Measurements from ENCODE around the gene FOXK1.

The FOXK1 gene

DNA sequence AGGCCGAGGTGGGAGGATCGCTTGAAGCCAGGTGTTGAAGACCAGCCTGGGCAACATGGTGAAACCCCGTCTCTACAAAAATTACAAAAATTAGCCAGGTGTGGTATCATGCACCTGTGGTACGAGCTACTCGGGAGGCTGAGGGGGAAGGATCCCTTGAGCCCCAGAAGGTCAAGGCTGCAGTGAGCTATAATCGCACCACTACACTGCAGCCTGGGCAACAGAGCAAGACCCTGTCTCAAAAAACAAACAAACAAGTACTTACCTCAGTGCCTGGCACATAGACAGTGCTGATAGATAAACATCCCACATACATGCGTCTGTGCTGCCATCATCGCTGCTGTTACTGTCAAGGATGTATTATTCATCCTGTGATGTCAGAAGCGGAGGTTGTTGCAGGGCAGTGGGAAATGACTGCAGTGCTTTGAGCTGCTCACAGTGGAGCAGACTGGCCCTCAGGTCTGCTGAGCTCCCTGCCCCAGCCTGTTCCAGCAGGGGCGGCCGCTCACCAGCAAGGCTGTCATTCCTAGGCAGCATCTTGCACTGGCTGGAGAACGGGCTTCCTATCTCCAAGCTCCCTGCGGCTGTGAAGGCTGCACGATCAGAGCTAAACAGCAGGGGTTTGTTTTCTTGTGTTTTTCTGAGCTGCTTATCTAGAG lies 18.6 kb downstream of the FOXK1 start:
- DNase-seq = no peak

DNA sequence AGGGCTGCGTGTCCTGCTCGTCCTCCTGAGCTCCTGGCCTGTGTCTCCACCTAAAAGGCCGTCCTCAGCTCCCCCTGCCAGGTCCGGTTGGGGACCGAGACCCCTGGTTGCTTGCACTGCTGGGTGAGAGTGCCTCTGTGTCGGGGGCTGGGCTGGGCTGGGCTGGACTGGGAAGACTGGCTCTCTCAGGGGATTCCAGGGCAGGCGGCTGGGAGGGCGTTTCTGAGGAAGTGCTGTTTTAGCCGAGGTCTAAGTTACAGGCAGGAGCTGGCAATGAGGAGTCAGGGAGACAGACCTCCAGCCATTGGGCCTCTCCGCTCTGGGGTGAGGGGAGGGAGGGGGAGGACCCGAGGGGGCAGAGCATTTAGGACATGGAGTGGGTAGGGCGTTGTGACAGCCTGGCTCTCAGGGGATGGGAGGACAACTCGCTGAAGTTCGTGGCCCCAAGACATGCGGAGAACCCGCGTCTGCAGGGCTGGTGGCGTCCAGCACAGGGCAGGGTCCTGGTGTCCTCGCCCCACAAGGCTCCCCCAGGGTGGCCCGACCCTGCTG lies 20.9 kb downstream of the FOXK1 start:
- no peak for DNase-seq

DNA sequence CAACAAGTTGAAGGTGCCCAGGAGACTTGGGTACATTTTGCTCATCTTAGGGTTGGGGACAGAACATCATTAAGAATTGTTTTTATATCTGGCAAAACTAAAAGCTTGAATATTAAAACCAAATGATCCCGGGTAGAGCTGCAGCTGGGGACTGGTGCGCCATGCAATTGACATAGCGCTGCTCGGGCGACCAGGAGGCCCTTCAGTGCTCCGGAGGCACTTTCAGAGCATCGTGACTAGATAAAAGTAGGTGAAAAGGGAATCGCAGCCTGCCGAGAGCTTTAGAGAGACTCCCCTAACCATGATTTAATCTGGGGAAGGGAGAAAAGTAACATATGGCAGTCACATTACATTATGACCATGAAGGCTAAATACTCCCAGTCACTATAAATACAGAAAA lies 21.4 kb downstream of the FOXK1 start:
- no peak for DNase-seq

DNA sequence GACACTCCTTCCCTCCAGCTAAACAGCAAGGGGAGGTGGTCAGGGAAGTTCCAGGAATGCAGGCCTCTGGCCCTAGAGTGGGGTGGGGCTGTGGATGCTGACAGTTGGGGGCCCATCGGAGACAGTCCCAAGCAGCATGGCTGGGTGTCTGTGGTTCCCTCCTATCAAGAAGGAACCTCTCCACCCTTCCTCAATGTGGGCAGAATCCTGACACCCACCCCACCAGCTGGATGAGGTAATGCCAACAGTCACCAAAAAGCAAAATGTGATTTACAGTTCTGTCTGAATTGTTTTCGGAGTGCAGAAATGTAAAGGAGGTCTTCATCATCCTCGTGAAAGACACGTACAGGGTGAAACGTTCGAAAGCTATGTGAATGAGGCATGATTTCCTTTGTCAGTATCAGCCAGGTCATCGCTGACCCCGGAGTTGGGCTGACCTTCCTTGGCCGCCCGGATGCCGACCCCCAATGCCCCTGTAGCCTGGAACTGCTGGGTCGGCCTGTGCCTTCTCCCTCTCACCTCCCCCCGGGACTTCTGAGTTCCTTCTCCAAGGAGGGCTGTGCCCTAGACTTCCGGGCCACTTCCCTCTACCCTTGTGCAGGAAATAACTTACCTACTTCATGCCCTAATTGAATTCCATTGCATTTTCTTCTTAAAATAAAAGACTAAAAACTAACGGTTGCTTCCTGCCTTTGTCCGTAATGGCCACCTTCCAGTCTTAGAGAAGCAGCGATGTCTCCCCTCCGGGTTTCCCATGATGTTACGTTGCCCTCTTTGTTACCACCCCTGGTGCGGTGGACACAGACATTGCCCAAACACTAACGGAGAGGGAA lies 24.5 kb downstream of the FOXK1 start:
- no peak for DNase-seq

DNA sequence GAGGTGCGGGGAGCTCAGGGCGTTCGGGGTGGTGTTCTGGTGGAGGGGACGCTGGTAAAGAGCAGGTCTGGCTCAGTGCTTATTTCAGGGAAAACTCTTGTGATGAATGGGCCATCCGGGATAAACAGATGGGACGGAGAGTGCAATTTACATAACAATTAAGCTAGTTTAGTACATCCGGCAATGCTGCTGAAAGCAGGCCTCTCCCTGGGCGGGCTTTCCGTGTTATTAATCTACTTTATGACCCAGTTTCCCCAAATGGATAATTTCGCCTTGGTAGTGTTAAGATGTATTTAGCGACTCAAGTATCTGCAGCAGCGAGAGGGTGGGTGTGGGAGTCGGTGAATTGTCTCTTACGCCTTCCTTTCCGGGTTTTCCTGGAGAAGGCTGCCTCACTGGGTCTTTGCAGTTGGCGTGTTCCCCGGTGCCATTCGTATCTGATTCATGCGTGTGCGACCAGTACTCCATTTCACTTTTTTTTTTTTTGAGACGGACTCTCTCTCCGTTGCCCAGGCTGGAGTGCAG lies 25.2 kb downstream of the FOXK1 start:
- DNase-seq = no peak

DNA sequence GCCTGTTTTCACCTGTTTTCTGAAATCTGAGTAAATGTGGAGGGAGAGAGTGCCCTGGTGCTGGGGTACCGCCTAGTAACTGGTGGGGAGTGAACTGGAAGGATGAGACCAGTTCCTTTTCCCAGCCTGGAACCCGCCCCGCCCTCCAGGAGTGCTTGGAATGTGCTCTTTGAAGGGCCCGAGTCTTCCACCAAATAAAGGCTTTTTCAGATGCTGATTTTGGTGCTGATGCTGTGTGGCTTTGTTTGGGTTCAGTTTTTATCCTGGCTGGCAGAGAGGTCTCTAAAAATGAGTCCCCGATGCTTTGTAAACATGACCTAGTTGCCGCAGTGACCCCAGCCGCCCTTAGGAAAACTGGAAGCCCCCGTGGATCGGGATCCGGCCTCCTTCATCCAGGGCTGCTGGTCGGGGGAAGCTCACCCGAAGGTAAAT lies 25.9 kb downstream of the FOXK1 start:
- DNase-seq = no peak

DNA sequence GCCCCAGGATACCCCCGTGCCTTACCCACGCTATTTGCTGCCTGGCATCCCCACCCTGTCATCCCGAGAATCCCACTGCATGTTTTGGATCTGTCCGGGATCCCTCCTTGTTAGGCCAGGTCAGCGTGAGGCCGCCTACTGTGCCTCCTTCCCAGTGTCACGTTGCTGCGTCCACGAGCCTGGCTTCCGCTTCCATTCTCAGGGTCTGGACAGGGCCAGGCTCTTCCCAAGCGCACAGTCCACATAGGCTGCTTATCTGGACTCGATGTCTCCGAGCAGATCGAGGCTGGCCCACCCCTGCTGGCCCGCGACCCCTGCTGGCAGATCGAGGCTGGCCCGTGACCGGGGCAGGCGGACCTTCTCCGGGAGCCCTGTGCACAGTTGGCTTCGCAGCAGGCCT lies 27.1 kb downstream of the FOXK1 start:
- no peak for DNase-seq

DNA sequence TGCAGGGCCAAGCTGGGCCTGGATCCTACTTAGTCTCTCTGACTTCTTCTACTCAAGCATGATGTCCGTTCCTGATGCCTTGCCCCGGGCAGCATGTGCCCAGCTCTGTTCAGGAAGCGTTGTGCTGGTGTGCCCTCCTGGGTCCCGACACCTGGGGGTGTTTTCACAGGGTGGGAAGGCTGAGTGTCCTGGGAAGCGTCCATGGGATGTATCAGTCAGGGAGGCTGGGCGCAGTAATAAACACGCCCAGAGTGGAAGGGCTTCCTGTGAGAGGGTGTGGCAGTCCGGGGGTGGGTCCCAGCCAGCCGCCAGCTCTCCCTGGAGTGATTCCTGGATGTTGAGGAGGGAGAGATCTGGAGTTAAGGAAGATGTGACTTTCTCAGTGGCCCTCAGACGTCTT lies 29.0 kb downstream of the FOXK1 start:
- no peak for DNase-seq

DNA sequence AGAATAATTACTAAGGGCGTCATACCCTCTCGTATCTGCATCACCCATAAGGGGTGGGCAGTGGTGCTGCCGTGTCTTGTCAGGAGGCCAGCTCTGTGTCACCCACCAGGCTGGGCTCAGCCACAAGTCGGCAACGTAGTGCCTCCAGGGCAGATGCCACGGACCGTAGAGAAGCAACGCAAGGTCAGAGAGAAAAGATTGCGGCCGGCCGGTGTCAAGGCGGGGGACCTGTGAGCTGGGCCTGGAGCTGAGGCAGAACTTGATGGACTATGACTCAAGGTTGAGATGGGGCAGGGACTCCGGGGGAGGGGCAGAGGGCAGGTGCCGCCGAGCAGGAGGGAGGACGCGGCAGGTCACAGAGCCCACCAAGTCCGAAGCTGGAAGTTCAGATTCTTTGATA lies 29.5 kb downstream of the FOXK1 start:
- DNase-seq = no peak

DNA sequence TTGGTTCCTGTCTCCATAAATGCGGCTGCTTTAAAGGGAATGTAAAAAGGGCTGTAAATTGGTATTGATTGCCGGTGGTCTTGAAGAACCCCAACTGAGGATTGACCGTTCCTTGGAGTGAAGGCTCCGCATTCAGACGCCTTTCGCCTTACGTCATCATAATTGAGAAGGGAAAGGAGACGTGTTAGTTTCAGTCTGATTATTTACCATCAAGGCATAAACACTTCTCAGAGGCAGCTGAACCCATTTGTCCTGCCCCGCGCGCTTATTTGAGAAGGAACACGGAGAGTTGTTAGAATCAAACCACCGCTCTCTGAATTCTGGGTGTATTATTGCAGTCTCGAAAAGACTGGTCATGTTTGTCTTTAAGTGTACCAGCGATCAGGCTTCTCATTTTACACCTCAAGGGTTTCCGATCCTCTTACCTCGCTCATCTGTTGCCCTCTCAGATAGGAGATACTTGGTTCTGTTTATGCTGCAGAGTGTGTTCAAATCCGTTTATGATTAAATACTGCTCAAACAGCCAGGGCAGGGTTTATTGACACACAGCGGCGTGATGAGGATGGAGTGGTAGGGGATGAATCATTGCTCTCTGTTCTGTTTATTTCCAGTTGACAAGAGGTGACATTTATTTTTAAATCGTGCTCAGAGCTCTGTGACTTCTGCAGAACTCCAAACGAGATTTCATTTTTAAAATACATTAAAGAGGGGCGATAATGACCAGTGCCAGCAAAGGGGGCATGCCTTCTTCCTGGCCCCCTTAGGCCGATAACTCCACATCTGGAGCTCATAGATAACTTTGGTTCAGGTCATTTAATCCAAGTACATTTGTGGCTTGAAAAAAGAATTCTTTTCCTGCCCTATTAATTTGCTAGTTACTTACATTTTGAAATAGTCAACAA lies 30.4 kb downstream of the FOXK1 start:
- peak; percentile 78 for DNase-seq

DNA sequence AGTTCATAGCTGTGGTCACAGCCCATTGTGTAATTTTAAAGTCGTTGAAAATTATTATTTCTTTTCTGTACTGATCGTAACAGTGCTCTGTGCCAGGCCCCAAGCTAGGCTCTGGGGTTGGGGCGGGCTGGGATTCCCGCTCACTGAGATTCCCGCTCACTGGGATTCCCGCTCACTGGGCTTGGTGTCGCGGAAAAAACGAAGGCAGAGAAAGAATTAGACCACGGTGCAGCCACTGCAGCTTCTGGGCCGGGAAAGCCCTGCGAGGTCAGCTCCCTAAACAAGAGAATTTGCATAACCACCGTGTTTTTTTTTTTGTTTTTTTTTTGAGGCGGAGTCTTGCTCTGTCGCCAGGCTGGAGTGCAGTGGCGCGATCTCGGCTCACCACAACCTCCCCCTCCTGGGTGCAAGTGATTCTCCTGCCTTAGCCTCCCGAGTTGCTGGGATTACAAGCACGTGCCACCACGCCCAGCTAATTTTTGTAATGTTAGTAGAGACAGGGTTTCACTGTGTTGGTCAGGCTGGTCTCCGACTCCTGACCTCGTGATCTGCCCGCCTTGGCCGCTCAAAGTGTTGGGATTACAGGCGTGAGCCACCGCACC lies 31.2 kb downstream of the FOXK1 start:
- no peak for DNase-seq

DNA sequence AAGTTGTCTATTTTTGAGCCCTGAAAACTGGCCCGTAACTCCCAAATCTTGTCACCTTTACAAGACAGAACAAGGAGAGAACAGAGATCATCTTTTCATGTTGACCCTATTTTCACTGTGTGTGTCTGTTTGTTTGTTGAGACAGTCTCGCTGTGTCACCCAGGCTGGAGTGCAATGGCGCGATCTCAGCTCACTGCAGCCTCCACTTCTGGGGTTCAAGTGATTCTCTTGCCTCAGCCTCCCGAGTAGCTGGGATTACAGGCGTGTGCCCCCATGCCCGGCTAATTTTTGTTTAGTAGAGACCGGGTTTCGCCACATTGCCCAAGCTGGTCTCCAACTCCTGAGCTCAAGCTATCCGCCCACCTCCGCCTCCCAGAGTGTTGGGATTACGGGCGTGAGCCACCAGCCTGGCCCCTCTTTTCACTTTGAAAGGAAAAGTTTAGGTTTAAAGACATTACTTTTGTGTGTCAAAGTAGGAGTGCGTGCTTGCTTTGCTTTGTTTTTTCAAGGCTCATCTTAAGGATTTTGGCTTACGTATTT lies 32.1 kb downstream of the FOXK1 start:
- DNase-seq = no peak

DNA sequence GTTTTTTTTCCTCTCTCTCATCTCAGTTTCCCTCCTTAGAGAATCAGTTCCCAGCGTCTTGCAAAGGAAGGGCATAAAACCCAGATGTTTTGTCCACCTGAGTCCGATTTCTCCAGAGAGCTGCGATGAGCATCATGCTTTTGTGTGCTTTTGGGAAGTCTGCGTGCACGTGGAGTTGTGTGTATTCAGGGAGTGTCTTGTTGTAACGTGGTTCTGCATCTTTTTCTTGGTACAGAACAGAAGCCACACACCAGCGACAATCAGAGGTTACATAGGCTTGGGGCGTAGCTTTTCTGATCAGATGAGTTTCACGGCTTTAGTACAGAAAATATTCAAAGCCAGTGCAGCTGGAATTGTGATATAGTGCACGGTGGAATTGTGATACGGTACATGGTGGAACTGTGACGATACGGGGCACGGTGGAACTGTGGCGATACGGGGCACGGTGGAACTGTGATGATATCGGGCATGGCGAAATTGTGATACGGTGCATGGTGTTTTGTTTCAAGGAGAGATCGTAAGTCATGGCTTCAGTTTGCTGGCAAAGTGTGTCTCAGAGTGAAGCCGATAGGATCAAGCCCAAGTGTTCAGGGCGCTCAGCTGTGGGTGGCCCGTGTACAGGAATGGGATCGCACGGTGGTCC lies 32.8 kb downstream of the FOXK1 start:
- no peak for DNase-seq

DNA sequence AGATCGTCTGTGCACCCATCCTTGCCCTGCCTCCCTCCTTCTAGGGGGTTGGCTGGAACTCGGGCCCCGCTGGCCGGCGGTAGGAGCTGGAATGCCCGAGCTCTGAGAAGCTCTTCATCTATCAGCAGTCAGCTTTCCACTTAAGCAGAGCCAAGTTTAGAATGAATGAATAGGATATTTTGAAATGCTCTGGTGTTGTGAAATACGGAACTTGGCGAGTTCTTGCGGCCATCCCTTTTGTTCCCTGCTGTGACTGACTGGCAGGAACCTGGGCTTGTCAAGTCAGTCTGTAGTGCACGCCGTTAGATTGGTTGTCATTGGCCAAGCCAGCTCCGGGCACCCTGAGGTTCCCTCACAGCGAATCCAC lies 33.3 kb downstream of the FOXK1 start:
- DNase-seq = no peak

DNA sequence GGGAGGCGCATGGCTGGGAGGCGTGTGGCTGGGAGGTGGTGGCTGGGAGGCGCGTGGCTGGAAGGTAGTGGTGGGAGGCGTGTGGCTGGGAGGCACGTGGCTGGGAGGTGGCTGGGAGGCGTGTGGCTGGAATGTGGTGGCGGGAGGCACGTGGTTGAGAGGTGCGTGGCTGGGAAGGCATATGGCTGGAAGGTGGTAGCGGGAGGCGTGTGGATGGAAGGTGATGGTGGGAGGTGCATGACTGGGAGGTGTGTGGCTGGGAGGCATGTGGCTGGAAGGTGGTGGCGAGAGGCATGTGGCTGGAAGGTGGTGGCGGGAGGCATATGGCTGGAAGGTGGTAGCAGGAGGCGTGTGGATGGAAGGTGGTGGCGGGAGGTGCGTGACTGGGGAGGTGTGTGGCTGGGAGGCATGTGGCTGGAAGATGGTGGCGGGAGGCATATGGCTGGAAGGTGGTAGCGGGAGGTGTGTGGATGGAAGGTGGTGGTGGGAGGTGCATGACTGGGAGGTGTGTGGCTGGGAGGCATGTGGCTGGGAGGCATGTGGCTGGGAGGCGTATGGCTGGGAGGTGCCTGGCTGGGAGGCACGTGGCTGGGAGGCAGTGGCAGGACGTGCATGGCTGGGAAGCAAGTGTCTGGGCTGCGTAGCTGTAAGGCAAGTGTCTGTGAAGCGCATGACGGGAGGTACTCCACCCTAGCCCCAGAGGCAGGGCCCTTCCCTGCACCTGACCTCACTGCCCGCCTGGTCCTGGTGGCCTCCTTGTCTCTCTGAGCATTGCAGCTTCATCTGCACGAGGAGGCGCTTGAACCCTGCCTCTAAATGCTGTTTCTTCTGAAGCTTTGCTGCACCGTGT lies 35.1 kb downstream of the FOXK1 start:
- DNase-seq = no peak

DNA sequence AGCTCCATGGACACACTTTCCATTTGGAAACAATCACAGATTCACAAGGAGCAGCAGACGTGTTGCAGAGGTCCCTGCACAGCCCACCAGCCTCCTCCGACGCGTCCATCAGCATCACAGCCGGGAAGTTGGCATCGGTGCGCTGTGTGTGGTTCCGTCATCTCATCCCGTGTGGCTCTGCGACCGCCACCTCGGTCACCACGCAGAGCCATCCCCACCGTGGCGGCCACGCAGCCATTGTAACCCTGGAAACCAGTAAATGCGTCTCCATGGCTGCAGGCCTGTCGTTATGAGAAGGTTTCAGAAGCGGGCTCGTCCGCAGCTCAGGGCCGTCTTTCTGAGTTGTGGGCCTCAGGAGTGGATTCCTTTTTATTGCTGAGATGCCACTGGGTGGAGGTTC lies 36.0 kb downstream of the FOXK1 start:
- no peak for DNase-seq

DNA sequence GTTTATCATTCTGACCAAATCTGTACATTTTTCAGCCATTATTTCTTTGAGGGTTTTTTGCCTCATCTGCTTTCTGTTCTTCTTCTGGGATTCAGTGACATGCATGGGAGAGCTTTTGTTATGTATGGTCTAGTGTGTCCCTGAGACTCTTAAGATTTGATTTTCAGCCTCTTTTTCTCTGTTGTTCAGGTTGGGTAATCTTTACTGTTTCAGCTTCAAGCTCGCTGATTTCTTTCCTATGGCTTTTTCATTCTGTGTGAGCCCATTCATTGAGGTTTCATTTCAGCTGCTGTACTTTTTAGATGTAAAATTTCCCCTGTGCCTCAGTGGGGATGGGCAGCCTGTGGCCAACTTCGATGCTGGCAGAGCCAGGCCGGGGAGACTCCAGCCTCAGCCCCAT lies 38.1 kb downstream of the FOXK1 start:
- no peak for DNase-seq

DNA sequence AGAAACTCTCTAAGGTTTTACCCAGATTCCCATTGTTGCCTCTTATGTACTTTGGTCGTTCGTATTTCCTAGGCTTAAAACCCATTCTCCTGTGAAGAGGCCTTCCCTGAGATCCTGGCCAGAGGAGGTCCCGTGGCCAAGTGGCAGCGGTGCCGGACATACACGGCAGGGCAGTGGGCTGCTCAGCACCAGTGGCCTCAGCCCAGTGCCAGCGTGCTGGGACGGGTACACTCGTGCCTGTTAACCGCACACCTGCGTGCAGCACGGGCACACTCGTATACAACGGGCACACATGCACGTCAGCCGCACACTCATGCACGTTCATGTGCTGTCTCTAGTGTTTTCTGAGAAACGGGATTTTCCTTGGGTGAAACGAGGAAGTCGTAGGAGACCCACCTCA lies 40.2 kb downstream of the FOXK1 start:
- no peak for DNase-seq

DNA sequence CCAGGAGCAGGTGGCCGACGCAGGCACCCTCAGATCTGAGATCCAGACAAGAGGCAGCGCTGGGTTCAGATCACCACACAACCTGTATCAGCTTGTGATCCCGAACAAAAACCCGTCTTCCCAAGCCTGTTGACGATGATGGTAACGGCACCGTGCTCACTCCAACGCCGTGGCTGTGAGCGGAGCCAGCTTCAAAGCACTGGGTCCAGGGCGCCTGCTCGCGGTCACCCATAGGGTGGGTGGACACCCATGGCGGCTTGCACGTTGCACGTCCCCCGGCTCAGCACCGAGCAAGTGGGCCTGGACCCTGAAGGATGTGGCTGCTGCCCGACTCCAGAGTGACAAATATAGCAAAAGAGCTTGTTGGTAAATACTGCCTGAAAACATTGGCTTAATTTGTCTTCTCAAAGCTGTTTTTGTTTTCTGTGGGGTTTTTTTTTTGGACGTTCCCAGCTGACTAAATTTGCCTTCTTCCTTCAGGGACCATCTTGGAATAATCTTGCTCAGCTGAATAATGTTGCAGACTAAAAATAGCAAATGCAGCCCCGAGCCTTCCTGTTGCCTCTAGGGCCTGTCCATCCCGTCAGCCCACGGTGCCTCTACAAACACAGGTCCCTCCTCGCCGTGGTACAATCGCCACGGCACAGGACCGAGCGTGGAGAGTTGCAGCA lies 41.0 kb downstream of the FOXK1 start:
- DNase-seq = no peak

DNA sequence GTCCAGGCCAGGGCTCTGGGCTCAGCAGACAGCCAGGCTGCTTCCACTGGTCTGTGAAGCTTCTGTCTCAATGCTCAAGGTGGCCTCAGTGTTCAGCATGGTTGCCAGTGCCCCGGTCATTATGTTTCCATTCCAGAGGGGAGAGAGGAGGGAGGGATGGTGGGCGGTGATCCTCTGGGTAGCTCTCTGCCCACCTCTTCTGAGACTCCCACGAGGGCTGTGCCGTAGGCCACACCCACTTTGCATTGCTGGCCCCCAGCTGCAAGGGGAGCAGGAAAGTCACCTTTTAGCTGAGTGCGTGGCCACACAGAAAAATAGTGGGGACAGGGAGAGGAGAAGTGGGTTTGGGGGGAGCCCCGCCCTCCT lies 42.5 kb downstream of the FOXK1 start:
- no peak for DNase-seq

Measured in NCI-H82 (cell line).